DMS 273 (cell line): ENCODE results near the gene ITGB4.

Source experiments
- DNase-seq: peaks from one replicate; lab custom pipeline; 2025; ENCODE audit not compliant: unreplicated experiment; lab: John Stamatoyannopoulos, UW

The ITGB4 gene

DNA sequence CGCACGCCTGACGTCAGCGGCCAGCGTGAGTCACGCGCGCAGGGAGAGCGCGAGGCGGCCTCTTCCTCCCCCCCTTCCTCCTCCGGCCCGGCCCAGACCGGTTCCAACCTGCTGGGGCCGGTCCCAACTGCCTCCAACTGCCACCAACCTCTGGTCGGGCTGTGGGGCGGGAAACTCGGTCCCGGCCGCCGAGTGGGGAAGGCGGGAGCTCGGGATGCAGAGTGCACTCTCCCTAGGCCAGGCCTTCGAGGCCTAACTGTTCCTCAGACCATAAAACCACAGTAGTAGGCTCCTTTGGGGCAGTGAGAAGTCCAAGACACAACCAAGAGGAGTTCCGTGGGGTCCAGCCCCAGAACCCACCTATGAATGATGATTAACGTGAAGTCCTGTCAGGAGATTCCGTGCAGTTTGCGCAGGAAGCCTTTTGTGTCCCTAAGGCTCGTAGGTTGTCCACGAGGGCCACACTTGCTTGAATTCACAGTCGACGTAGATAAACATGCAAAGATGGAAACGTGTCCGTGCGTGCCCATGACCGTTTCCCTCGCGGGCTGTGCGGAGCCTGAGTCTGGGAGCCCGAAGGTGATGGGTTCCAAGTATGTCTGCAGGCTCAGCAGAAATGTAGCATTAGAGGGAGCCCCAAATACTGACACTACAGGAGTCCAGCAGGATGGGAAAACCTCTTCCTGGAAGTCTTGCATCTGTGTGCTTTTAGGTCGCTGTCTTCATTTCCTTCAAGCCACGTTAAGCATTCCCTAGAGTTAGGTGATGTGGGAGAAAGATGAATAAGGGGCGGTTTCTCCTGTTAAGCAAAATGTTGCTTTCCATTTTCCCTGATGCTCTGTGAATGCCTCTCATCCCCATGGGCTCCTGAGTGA is 64.0 kb downstream of the ITGB4 start:
- DNase-seq: peak; percentile 96

DNA sequence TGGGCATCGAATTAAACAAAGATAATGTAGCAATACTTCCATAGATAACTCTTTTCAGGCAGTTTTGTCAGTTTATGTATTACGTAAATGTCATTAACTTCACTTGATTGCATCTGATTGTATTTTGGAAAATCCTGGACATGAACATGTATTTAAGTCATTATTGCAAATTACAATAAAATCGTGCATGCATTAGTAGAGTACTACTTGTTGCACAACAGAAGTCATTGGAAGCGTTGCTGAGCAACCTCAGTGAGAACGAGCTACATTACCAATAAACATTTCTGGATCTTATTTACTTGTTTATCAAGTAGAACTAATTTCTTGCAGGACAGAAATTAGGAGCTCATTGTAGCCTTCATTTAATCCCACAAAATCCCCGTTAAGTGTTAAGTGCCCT is 70.0 kb downstream of the ITGB4 start:
- no peak for DNase-seq

DNA sequence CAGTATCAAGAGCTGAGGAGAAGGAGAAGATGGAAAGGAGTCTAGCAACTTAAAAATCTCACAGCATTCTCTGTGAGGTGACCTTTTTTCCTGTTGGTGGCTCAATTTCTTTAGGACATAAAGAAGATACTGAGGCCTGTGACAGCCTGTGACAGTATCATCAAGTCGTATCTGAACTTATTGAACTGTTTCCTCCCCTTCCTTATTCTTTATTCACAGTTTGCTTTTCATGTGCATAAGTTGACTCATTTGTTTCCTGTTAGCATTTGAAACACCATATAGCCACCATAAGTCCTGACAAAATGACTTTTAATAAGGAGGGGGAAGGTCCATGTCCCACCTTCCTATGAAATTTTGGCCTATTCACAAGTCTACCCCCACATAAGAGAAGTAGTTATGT is 72.2 kb downstream of the ITGB4 start:
- DNase-seq: no peak

DNA sequence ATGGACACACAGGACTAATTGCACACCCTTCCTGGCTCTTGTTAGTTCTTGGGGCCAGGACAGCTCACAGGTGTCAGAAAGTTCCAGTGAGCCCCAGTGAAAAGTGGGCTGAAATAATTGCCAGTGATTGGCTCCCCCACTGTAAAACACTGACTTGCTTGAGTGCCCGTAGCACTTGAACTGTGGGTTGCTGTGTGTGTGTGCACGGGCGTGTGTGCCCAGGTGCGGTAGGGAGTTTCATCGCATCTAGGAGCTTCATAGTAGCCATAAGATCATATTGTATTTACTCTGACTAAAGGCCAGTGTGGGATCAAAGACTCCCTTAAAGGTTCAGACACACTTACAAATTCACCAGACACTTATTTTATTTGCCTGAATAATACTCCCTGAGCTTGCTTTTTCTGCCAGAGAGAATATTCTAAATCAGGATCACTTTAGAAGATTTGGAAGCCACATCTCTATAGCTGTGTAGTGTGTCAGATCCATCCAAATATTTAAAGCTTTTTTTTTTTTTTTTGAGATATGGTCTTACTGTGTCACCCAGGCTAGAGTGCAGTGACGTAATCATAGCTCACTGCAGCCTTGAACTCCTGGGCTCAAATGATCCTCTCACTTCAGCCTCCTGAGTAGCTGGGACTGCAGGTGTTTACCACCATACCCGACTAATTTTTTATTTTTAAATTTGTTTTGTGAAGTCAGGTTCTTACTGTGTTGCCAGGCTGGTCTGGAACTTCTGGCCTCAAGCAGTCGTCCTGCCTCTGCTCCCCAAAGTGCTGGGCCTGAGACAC is 74.8 kb downstream of the ITGB4 start:
- no peak for DNase-seq

DNA sequence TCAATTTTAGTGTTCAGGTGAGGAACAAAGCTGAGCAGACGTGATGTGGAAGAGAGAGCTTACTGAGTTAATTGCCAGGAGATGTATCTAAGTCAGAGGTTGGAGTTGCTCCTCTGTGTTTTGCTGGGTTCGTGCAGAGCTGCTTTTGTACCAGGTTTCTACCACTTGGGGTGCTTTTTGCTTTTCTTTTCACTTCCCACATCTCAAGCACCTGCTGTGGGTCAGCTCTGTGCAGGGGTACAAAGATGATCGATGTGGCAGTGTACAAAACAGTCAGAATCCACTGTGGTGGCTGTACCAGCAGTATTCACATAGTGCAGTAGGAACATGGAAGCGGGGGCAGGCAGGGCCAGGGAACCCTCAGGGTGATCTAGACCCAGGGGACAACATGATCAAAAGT is 78.1 kb downstream of the ITGB4 start:
- DNase-seq: no peak

DNA sequence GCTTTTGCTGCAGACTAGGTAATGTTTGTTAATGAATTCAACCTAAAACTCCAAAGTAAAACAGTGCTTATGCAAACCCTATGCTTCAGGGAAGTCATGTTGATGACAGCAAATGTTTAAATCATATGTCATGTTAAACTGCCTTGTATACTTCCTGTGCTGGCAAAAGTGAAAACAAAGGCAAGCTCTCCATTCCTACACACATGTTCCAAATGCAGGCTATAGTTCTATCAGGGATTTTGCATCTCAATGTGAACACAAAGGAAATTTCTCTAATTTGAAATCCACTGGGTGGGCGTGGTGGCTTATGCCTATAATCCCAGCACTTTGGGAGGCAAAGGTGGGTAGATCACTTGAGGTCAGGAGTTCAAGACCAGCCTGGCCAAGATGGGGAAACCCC is 82.6 kb downstream of the ITGB4 start:
- no peak for DNase-seq

DNA sequence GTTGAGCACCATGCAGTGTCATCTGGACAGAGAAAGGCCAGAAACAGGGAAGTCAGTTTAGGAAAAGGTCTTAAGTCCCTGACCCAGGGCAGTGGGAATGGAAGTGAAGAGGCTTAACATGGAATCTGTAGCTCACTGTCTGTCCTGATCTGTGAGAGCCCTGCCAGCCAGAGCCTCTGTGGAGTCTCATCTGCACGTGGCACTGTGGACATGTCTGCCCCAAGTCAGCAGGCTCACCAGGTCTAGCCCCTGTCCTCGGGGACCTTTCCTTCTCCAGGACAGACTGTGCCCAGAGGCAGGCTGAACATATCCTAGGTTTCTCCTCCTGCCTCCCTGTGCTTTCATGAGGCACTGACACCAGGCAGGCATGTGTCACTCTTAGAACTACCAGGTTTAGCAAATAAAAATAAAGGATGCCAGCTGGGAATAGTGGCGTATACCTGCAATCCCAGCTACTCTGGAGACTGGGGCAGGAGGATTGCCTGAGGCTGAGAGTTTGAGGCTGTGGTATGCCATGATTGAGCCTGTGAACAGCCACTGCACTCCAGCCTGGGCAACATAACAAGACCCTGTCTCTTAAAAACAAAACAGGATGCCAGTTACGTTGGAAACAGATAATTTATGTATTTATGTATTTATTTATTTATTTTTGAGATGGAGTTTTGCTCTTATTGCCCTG is 85.7 kb downstream of the ITGB4 start:
- DNase-seq: no peak
